Keratinocyte (primary cell): ENCODE measurements around the gene IFI30. TPM values are rescaled to one million over a fixed set of nuclear protein-coding genes. Genes with fewer than 3 reads are reported as not detected.

ENCODE experiments used
- DNase-seq: peaks from one replicate; pipeline ENCODE4 v3.0.0-alpha.2; 2011; ENCODE audit warnings: low read depth, missing footprints, low spot score
- FAIRE-seq: peaks from 2 replicates; lab custom pipeline; 2011; peaks lifted over from hg19 to GRCh38; lab: Jason Lieb, UNC
- H2AFZ ChIP-seq: 2 replicates; pipeline ENCODE4 v1.6.0; 2012; ENCODE audit warnings: low read length, control low read depth, inconsistent platforms; ENCODE audit not compliant: control insufficient read depth
- H3K27ac ChIP-seq: 2 replicates; pipeline ENCODE4 v1.5.1; 2011; ENCODE audit warnings: low read length; ENCODE audit not compliant: control insufficient read depth, insufficient read depth
- H3K27me3 ChIP-seq: 3 replicates; pipeline ENCODE4 v1.6.0; 2011; ENCODE audit warnings: low read length; ENCODE audit not compliant: control insufficient read depth, insufficient read depth; ENCODE audit errors: extremely low read depth
- H3K36me3 ChIP-seq, 2 experiments: 2 replicates in 1 of 2; 3 replicates in 1 of 2; pipeline ENCODE4 v1.5.1; 2011; ENCODE audit warnings: low read length in 2 of 2, mild to moderate bottlenecking in 1 of 2; ENCODE audit not compliant: control insufficient read depth in 2 of 2, insufficient read depth in 2 of 2; ENCODE audit errors: extremely low read depth in 1 of 2
- H3K4me1 ChIP-seq: 3 replicates; pipeline ENCODE4 v1.5.1; 2011; ENCODE audit warnings: low read length; ENCODE audit not compliant: control insufficient read depth, insufficient read depth; ENCODE audit errors: extremely low read depth
- H3K4me2 ChIP-seq: 3 replicates; pipeline ENCODE4 v1.6.0; 2011; ENCODE audit warnings: low read depth, low read length; ENCODE audit not compliant: control insufficient read depth, insufficient read depth; ENCODE audit errors: extremely low read depth
- H3K4me3 ChIP-seq, 3 experiments: fragments of 200-600 bp in 1 of 3; sonication (generic) in 1 of 3; 2 replicates in 2 of 3; 3 replicates in 1 of 3; pipeline ENCODE4 v1.5.1; 2011 to 2016; ENCODE audit warnings: low read length in 3 of 3, mild to moderate bottlenecking in 3 of 3, control low read depth in 2 of 3, inconsistent platforms in 1 of 3, low read depth in 1 of 3, mixed read lengths in 1 of 3, mixed run types in 1 of 3, moderate library complexity in 1 of 3; ENCODE audit not compliant: control insufficient read depth in 2 of 3, insufficient read depth in 2 of 3; ENCODE audit errors: extremely low read depth in 1 of 3
- H3K79me2 ChIP-seq: 2 replicates; pipeline ENCODE4 v1.6.0; 2012; ENCODE audit warnings: low read length; ENCODE audit not compliant: control insufficient read depth, insufficient read depth
- H3K9ac ChIP-seq: 3 replicates; pipeline ENCODE4 v1.6.0; 2011; ENCODE audit warnings: low read length; ENCODE audit not compliant: control insufficient read depth, insufficient read depth; ENCODE audit errors: extremely low read depth
- H3K9me1 ChIP-seq: 3 replicates; pipeline ENCODE4 v1.6.0; 2011; ENCODE audit warnings: low read length; ENCODE audit not compliant: control insufficient read depth, insufficient read depth; ENCODE audit errors: extremely low read depth
- H3K9me3 ChIP-seq: 2 replicates; pipeline ENCODE4 v1.5.1; 2012; ENCODE audit warnings: low read depth, low read length; ENCODE audit not compliant: control insufficient read depth
- H4K20me1 ChIP-seq: 3 replicates; pipeline ENCODE4 v1.6.0; 2011; ENCODE audit warnings: low read length; ENCODE audit not compliant: control insufficient read depth, insufficient read depth; ENCODE audit errors: extremely low read depth
- CTCF ChIP-seq, 3 experiments: IDR thresholded peaks in 1 of 3; conservative IDR thresholded peaks in 1 of 3; optimal IDR thresholded peaks in 1 of 3; 2 replicates in 2 of 3; 3 replicates in 1 of 3; pipeline versions ENCODE3 to v1.5.1; 2011; ENCODE audit warnings: low read length in 3 of 3, mild to moderate bottlenecking in 3 of 3, moderate library complexity in 2 of 3, control low read depth in 1 of 3, inconsistent platforms in 1 of 3; ENCODE audit not compliant: insufficient read depth in 2 of 3; ENCODE audit errors: extremely low read depth in 1 of 3
- EZH2 ChIP-seq: IDR thresholded peaks from one replicate; pipeline ENCODE4 v1.6.1; 2012; ENCODE audit warnings: inconsistent platforms, mild to moderate bottlenecking, low read length, moderate library complexity
- dilution Hi-C: fragments of 300-500 bp; cut with MboI; formaldehyde crosslinking; loops from one replicate; pipeline ENCODE4 v1.7.0; 2020; ENCODE audit warnings: low sequenced_read_pairs; ENCODE audit not compliant: extremely low pct_ligation_motif_present
- polyA plus RNA-seq, 5 experiments: library from polyadenylated mRNA; depleted of rRNA in 3 of 5; stranded (reverse) in 3 of 5; stranded (forward) in 1 of 5; unstranded in 1 of 5; fragments of >200 nt; gene quantifications; 1 replicate in 1 of 5; 2 replicates in 3 of 5; 3 replicates in 1 of 5; pipeline versions ENCODE4 v1.2.1 to v1.2.3, GENCODE V29; 2011 to 2012; ENCODE audit warnings: missing spikeins in 2 of 5, low read depth in 1 of 5, low replicate concordance in 1 of 5

IFI30 gene
- polyA plus RNA-seq, 1 donor (not counting 4 experiments of a cell fraction or from before 2014, with no cell fraction given): 31.3 TPM

- Histone ChIP-seq H2AFZ (no peak overlapping the region), H3K9me1 (no peaks in the 10 kb centered on the region), H3K79me2 (peaks cover 17% of the 10 kb centered on the region), H3K4me3 (peak overlapping the region in 1 of 3 experiments; percentile 4), H3K4me2 (peak overlapping the region; percentile 66), H3K27ac (peak overlapping the region; percentile 53), H3K4me1 (peaks cover 35% of the 10 kb centered on the region), H3K9me3 (no peaks in the 10 kb centered on the region), H4K20me1 (no peaks in the 10 kb centered on the region), H3K9ac (peak overlapping the region; percentile 20), H3K27me3 (no peaks in the 10 kb centered on the region), H3K36me3 (peaks cover 4 to 7% of the 10 kb centered on the region in 2 experiments)
- TF ChIP-seq EZH2 (no peak), CTCF (optimal IDR thresholded peaks at IDR 0.05 in 1 of 3, IDR thresholded peaks at IDR 0.05 in 1 of 3, conservative IDR thresholded peaks at IDR 0.05 in 1 of 3; ENCODE audit: extremely low read depth in 1 of 3, insufficient read depth in 2 of 3, low read length in 3 of 3) (no peak)
- FAIRE-seq (peak; percentile 77), DNase-seq (no peak)
- dilution Hi-C loops: no loop called here
These were observed 16.7 kb upstream of the IFI30 start for GRCh38 chr19:18156841-18157464.

- Histone ChIP-seq H3K79me2 (peaks cover 17% of the 10 kb centered on the region), H3K4me3 (peak overlapping the region in 2 of 3 experiments; percentile 4 to 18), H3K9ac (peak overlapping the region; percentile 20), H3K27me3 (no peaks in the 10 kb centered on the region), H4K20me1 (no peaks in the 10 kb centered on the region), H3K27ac (peak overlapping the region; percentile 53), H2AFZ (no peak overlapping the region), H3K4me1 (peaks cover 34% of the 10 kb centered on the region), H3K9me3 (no peaks in the 10 kb centered on the region), H3K9me1 (no peaks in the 10 kb centered on the region), H3K4me2 (peak overlapping the region; percentile 66), H3K36me3 (peaks cover 8 to 11% of the 10 kb centered on the region in 2 experiments)
- no peak for DNase-seq
- FAIRE-seq: no peak
- dilution Hi-C loops: no loop called here
- TF ChIP-seq EZH2 (no peak), CTCF (optimal IDR thresholded peaks at IDR 0.05 in 1 of 3, IDR thresholded peaks at IDR 0.05 in 1 of 3, conservative IDR thresholded peaks at IDR 0.05 in 1 of 3; ENCODE audit: extremely low read depth in 1 of 3, insufficient read depth in 2 of 3, low read length in 3 of 3) (no peak)
These were observed 16.0 kb upstream of the IFI30 start for GRCh38 chr19:18157465-18158063.
